ENCODE results near the gene RCSD1.

The RCSD1 gene

DNA sequence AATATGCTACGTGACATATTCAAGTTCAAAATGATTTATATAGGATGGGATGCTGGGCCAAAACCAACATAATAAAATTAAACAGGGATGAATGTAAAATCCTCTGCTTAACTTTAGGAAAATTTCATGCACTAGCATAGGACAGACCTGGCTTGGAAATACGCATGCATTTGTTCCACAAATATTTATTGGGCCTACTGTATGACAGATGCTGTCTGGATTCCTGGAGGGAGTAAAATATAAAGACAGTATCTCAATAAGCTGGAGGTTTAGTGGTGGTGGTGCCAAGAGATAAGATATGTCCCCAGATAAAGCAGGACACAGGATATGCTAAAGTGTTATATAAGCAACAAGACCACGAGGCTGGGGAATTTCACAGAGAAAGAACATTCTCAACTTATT is 15.1 kb downstream of the RCSD1 start:
- no peak for DNase-seq

DNA sequence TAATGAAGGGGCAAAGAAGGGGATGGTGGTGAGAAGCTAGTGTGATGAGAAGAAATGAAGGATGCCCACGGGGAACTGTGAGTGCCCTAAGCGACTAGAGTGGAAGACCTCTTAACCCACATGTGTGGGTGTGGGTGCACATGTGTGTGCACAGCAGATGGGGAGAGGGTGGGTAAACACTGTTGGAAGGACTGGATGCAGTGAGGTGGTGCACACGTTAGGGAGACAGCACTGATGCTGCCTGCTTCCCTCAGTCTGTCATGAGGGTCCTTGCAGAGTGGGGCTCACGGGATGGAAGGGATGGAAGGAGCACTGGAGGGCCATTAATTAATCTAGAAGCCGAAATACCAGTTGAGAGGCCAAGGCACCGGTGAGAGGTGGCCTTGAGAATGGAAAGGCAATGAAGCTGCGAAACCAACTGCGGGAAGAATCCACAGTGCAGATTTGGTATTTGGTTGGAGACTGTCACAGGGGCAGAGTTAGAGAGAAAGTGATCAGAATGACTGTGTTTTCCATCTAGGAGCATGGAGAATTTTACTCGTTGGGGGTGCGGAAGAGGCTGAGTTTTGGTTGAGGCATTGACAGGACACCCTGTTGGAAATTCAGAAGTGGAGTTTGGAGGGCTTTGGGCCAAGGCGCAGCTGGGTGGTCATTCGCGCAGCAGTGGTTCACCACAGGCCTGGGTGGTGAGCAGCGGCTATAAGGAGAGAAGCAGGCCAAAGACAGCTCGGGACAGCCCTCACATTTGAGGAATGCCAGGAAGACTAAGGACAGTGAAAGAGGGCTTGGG is 15.8 kb downstream of the RCSD1 start:
- no peak for DNase-seq

DNA sequence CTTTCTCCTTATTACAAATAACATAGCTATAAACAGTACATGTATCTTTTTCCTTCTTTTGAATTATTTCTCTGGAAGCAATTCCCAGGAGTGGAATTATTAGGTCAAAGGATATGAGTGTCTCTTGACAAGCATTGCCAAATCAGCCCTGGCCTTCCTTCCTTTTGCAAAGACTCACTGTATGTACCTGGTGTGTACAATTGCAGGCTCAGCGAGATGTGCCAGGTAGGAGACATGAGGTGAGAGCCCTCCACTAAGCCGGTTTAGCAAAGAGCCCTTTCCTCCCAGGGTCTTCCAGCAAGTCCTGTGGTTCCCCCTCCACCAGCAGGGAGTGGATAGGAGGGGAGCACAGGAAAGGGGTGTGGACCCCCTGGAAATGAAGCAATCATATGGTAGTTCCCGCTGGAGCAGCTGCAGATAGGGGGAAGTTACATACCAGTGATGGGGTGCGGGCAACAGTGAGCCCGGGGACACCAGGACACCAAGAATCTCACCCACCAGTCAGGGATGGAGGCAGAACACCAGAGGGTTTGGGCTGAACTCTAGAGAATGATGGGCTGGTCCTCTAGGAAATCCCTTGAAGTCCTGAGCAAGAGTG is 18.3 kb downstream of the RCSD1 start:
- no peak for DNase-seq

DNA sequence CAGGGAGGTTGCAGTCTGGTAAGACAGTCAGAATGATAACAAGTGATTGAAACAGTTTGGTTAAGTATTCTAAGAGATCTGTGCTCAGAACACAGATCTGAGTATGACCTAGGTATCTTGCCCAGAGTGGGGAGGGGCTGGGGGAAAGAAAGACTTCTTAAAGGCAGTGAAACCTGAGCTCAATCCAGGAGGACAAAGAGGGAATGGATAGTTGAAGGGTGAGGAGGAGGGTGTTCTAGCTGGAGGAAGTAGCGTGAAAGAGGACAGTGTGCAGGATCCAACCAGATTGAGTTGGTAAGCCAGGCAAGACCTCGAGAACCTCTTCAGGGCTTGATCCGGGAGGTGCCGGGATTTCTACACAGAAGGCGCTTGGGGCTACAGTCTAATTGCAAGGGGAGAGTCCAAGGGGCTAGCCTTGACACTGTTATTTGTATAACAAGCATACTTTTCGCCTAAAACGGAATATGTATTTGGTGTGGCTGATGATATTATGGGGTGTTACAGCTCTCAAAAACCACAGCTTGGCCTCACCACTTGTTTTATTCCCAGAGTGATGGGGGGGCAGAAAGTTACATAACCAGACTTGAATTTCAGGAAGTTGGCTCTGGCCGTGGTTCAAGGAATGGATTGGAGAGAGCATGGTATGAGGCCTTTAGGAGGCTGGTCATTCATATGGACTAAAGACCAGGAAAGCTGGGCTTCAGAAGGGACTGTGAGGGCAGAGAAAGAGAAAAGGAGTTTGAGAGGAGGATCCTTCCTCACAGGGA is 19.1 kb downstream of the RCSD1 start:
- DNase-seq = no peak

DNA sequence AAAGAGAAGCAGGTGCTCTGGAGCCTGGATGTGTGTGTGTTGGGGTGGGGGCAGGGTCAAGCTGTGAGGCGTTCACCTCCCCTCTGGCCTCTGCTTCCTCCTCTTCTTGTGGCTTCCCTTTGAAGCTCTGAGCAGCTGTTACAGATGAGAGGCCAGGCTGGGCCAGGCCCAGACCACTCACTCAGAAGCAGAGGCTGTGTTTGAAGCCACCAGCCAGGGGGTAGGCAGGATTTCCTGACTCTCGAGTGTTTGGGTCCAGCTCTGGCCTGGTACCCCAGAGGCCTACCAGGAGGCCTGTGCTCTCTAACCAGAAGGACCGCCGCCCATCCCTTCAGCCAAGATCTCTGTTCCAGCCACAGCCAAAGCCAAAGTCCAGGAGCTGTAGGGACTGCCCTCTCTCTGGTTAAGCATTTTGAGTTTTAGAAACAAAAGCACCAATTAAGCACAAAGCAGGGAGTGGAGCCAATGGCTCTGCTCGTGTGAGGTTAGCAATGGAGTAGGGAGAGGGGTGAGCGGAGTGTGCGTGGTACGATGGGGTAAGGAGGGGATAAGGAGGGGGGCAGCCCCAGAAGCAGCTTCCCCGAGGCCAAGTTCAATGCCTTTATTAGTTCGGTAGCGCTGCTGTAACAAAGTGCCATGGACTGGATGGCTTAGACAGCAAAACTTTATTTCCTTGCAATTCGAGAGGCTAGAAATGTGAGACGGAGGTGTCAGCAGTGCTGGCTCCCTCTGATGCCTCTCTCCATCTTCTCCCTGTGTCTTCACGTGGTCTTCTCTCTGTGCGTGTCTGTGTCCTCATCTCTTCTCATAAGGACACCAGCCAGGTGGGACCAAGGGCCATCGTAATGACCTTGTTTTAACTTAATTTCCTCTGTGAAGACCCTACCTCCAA is 20.5 kb downstream of the RCSD1 start:
- DNase-seq = no peak

DNA sequence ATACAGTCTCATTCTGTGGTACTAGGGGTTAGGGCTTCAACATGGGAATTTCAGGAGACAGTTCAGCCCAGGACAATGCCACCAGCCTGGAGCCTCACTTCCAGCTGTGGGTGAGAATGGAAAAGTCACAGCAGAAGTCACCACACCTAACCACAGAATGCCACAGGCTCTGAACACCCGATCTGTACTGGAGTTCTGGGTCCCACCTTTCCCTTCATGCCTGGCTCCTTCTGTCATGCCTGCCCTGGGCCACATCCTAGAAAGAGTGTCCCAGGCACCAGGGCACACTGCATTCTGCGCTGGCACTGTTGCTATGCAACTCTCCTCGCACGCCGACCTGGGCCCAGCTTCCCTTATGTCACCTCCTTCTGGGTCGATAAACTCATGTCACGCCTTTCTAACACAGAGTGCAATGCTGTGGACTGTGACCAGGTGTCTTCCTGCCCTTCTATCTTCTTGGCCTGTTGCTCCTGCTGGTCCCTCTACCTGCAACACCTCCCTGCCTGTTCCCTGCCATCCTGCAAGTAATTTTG is 21.2 kb downstream of the RCSD1 start:
- no peak for DNase-seq

DNA sequence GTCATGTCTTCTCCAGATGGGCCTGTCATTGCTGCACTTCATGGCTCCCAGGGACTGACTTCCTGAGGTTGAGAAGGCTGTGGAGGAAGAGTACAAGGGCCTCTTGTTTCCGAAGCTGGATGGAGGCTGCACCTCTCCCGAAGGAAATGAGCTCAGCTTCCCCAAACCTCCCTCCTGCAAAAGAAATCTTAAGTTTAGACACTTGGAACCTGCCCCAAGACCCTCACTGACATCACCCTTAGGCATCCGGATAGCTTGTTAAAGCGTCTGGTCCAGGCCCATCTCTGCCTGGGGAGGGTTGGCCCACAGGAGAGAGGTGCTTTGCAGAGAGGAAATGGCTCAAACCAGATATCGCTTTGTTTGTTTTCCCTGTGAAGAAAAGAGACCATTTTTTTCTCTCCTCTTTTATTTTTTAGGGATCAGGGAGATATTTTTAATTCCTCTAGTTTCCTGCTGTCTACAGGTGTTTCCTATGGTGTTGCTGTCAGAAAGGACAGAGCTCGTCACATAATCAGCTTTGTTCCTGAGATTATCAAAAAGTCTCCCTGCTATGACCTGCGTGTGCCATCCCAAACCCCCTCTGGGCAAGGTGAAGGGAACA is 25.0 kb downstream of the RCSD1 start:
- DNase-seq = no peak

DNA sequence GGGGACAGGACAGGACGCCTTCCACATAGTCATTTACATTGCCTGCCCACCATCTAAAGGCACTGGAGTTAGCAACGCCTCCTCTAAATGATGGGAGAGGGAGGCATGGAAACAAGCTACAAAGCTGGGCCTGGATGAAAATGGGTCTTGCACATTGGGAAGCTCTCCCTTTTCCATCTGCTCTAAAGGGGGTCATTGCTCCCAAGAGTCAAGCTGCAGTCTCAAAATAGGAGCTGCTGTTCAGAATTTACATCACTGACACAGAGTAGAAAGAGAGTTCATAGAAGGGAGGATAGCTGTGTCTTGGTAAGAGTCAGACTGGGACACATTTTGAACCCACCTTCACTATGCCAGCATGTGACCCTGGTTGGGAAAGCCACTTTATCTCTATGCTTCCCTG is 26.6 kb downstream of the RCSD1 start:
- no peak for DNase-seq

DNA sequence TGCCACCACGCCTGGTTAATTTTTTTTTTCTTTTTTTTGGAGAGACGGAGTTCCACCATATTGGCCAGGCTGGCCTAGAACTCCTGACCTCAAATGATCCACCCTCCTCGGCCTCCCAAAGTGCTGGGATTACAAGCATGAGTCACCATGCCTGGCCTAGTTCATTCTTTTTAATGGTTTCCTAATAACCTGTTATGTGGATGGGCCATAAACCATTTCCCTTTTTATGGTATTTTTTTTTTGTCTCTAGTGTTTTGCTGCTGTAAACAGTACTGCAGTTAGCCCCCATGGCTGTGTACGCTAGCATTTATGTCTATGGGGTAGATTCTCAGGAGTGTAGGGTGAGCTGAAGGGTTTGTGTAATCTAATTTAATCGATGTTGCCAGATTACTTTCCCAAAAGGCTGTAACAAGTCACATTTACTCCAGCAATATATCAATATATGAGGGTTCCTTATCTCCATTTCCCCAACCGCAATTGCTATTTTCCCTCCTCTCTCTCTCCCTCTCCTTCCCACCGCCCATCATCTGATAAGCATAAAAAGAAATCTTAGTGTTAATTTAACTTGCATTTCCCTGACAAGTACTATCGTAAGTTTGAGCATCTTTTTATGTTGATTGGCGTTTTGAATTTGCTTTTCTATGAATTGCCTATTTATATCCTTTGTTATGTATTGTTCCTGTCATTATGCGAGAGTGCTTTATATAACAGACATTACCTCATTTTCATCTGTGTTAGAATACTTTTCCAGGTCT is 28.7 kb downstream of the RCSD1 start:
- no peak for DNase-seq

DNA sequence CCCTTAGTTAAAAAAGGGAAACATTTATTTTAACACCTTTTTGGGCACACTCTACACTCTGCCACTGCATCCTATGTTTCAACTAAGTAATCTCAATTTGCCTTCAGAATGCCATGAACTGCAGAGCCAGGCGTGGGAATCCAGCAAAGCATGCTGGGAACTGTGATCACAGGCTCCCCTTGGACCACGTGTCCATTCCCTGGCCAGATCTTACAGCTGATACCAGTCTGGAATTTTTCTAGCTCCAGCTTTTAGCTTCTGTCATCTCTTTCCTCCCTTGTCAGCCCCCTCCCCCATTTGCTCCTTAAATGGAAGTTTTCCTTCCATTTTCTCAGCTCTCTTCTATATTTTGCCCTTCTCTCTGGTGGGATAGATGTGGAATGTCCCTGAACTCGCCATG is 29.4 kb downstream of the RCSD1 start:
- DNase-seq = no peak

DNA sequence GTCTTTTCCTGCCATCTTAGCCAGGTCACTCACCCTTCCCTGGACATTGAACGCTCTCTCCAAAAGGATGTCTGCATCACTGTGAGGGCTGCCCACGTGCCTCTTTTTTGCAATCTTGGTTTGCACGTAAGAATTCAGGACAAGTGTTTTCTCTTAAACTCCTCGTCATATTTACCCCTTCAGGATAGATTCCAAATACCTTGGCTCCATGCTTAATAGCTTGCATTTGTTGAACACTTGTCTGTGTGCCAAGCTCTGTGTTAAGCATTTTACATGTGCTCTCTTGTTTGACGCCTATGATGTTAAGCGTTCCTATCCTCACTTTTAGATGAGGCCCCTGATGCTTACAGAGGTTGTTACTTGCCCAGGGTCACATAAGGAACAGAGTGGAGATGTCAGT is 29.8 kb downstream of the RCSD1 start:
- no peak for DNase-seq

DNA sequence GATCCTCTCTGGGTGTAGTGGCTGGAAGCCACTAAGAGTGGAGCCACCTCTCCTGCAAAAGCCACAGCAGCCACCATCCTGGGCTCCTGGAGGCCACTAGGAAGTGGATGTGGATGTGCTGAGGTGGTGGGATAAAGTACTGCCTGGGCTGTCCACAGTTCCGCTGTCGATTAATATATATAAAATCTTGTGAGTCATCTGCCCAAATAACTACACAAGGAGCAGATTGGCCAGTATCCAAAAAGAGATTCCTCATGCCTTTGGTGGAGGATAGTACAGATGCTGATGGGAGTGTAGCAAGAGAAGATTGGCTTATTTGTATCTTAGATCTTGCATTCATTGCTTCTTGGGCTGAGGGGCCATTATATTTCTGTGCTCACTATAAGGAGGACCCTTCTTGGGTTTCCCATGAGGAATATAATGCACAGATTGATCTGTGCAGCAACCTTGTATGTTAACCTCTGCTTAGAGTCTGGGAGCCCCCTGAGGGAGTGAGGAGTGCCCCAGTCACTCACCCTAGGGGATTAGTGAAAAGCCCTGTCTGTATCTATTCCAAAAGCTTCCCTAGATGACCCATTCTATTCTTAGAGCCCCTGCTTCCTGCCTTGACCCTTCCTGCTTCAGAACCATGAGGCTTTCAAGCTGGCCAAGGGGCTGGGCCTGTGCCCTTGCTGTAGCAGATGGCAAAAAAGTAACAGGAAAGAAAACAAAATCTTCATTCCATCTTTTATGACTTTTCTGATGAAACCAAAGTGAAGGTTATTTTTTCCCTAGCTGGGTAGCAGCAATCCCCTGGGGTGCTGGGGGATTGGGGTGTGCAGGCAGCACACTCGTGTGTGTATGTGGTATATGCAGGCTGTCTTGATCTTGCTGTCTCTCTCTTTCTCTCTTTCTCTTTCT is 31.7 kb downstream of the RCSD1 start:
- peak; percentile 80 for DNase-seq

DNA sequence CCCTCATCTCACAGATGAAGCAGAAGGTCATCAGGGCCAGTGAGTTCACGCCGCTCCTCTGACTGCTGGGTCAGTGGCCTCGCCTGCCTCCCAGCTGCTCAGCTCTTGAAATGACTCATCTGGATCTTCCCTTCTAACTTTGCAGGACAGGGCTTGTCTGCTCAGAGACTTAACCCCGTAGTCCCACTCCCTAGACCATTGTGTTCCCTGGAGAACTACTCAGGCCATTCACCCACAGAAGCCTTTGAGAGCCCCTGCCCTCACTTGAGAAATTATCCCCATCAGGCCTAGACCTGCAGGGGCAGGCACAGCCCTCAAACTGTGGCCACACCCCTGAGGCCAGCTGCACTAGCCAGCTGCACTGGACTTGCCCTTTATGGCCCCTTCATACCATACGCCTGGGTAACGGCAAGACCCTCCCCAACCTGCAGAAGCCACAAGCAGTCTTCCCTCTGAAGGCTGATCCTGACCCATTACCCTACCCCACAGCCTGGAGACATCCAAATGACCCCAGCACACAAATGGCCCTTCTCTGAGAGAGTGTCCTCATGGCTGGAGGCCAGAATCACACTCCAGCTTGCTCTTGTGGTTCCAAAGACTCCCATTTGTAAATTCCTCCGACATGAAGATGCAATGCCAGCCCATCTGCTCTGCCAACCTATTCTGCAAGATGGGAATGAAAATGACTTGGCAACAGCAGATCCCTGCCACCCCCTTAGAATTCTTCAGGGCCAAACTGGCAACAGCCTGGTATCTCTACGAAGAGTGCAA is 33.2 kb downstream of the RCSD1 start:
- DNase-seq = peak; percentile 56

DNA sequence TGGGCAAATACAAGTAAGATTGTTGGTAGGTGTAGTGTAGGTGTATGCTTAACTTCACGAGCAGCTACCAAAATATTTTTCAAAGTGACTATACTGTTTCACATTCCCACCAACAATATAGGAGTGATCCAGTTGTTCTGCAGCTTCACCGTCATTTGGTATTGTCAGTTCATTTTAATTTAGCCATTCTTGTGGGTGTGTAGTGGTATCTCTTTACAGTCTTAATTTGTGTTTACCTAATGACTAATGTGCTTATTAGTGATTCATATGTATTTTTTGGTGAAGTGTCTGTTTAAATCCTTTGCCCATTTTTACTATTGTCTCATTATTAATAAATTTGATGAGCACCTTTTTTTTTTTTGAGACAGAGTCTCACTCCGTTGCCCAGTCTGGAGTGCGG is 35.4 kb downstream of the RCSD1 start:
- no peak for DNase-seq

DNA sequence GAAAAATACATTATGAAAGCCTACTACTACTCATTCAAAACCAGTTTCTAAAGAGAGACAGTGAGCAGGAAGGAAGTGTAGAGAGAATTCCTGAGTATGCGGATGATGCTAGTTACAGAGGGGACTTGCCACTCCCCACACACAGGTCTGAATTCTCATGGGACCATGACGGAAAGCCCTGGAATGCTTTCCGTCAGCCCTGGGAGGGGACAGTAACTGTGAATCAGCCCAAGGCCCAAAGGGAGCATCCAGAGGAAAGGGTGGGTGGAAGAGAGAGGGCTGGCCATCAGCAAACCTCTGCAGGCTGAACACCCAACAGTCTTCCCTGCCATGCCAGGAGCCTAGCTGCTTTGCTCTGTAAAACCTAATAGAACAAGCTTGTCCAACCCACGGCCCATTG is 36.4 kb downstream of the RCSD1 start:
- DNase-seq = no peak

DNA sequence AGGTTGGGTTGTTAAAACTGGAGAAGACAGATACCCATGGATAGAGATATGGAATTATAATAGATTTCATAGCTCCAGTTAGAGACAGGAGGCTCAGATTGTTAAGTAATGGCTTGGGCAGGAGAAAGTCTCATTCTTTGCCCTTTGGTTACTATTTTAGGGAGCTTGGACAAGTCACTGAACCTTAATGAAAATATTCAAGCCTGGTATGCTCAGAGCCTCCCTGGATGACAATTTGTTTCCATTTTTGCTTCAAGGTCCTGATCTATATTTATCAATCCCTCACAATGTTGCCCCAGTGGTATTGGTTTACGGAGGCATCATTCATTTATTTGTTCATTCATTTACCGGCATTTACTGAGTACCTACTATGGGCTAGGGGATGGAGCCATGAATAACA is 37.5 kb downstream of the RCSD1 start:
- no peak for DNase-seq

DNA sequence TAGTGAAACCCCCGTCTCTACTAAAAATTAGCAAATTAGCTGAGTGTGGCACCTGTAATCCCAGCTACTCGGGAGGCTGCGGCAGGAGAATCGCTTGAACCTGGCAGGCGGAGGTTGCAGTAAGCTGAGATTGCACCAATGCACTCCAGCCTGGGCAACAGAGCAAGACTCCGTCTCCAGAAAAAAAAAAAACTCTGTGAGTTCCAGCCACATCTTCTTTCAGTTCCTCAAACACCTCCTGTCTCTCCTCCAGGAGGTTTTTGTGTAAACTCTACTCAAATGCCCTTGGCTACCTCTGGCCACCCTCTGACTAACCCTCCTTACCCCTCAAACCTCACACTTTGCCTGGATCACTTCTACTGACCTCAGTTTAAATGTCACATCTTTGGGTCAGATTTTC is 38.1 kb downstream of the RCSD1 start:
- no peak for DNase-seq

DNA sequence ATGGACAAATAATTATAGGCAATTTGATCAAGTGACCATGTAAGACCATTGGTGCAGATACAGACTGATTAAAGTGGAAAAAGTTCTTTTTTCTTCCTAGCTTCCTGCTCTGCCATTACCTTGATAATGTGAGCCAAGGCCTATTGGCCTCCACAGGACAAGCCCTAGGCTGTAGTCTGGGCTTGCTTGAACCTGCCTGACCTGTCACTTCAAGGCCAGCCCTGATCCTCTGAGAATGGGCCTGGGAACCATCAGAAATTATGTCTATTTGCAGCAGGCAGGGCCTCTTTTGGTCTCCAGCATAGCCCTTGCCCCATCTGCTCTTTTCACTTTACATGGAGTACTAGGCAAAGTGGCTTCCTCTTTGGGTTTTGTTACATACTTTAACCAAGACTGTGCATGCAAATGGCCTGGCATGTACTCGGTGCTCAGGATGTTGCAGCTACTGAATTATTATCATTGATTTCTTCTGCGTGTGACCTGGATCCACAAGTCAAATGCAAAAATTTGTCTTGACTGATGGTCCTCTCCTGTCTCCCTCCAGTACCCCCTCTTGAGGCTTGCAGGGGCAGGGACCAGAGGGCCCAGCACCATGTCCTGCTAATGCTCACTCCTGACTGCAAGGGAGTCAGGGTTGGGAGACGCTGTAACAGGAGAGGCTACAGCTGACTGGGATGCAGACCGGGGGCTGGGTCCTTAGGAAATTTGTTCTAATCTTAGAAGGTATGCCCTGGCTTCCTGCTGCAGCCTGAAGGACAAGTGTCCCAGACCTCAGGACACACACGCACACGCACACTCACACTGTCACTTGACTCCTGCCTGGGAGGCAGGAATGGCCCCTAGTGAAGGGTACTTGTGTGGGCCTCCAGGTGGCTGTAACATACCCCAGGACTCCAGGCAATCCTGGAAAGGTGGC is 39.4 kb downstream of the RCSD1 start:
- DNase-seq = no peak

DNA sequence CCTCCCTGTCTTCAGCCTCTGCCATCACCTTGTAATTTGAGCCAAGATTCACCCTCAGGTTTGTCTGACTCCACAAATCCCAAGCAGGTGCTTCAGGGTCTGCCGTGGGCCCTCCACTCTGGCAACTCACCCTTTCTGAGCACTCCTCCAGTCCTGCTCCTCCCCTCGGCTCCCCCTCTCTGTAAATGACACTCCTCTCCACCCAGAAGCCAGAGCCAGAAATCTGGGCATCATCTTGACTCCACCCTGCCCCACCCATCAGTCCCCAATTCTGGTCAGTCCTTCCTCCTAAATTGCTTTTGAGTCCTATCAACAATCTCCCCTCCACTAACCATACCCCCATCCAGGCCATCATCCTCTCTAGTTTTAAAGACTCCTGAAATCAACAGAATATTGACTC is 40.5 kb downstream of the RCSD1 start:
- no peak for DNase-seq

Data from NCI-H226 (cell line).